Measurements from ENCODE around the gene CDH23.

GRCh38 chr10:71827852-71828251 is 431.1 kb downstream of the CDH23 start:
- TF ChIP-seq CTCF (IDR thresholded peaks at IDR 0.05), result no peak
- TF ChIP-seq POLR2A (IDR thresholded peaks at IDR 0.05), result no peak
